Caco-2 (cell line): ENCODE data around the gene MYH7. TPM values are rescaled to one million over a fixed set of nuclear protein-coding genes. Genes with fewer than 3 reads are reported as not detected.
A peak's percentile ranks its signal among the peaks of the same experiment; 100 is the strongest.

Experiments used
- BruUV-seq: library from RNA; stranded (reverse); fragments of 400-500 nt; replicated peaks from 2 replicates; lab custom pipeline; 2021; lab: Mats Ljungman, UMichigan
- CTCF ChIA-PET: fragments of 300-600 bp; sonication (Branson Sonifier 250); formaldehyde crosslinking; loops from one replicate; lab custom pipeline; 2022; ENCODE audit warnings: antibody characterized with exemption; lab: Charles Lee
- POLR2A ChIA-PET: fragments of 300-600 bp; sonication (Branson Sonifier 250); formaldehyde crosslinking; loops from one replicate; lab custom pipeline; 2022; ENCODE audit warnings: antibody characterized with exemption; lab: Charles Lee
- DNase-seq, 2 experiments: peaks; one replicate each; pipeline versions ENCODE4 v3.0.0 to v3.0.0-alpha.2; 2020 to 2022
- H3K27me3 ChIP-seq: replicated peaks from 2 replicates; pipeline ENCODE4 v1.6.0; 2011; ENCODE audit warnings: low read length; ENCODE audit not compliant: control insufficient read depth, insufficient read depth
- H3K36me3 ChIP-seq: 2 replicates; pipeline ENCODE4 v1.5.1; 2011; ENCODE audit warnings: low read length; ENCODE audit not compliant: control insufficient read depth, insufficient read depth
- H3K4me1 ChIP-seq: fragments of 250-450 bp; sonication (Bioruptor Pico); 2 replicates; pipeline ENCODE4 v1.5.1; 2020; ENCODE audit warnings: mild to moderate bottlenecking
- H3K4me3 ChIP-seq: 2 replicates; pipeline ENCODE4 v1.5.1; 2011; ENCODE audit warnings: low read depth, mild to moderate bottlenecking, control low read depth, low read length
- H3K9me3 ChIP-seq: fragments of 250-450 bp; sonication (Bioruptor Pico); 2 replicates; pipeline ENCODE4 v1.5.1; 2020; ENCODE audit warnings: mild to moderate bottlenecking, moderate library complexity
- H3K27ac Mint-ChIP-seq: one replicate; pipeline ENCODE4 v1.8.0; 2022; ENCODE audit warnings: mixed read lengths; ENCODE audit not compliant: unreplicated experiment
- H3K27me3 Mint-ChIP-seq: one replicate; pipeline ENCODE4 v1.8.0; 2022; ENCODE audit warnings: mixed read lengths; ENCODE audit not compliant: insufficient read depth, unreplicated experiment
- H3K36me3 Mint-ChIP-seq: one replicate; pipeline ENCODE4 v1.8.0; 2022; ENCODE audit warnings: mild to moderate bottlenecking, mixed read lengths; ENCODE audit not compliant: insufficient read depth, unreplicated experiment
- H3K4me1 Mint-ChIP-seq: one replicate; pipeline ENCODE4 v1.8.0; 2022; ENCODE audit warnings: low read depth, mixed read lengths; ENCODE audit not compliant: unreplicated experiment
- H3K4me3 Mint-ChIP-seq: one replicate; pipeline ENCODE4 v1.8.0; 2022; ENCODE audit warnings: mild to moderate bottlenecking, moderate library complexity, mixed read lengths; ENCODE audit not compliant: unreplicated experiment
- H3K9me3 Mint-ChIP-seq: one replicate; pipeline ENCODE4 v1.8.0; 2022; ENCODE audit warnings: mixed read lengths; ENCODE audit not compliant: unreplicated experiment
- intact Hi-C: fragments of 100-400 bp; cut with micrococcal nuclease; formaldehyde crosslinking; loops from one replicate; pipeline ENCODE4 v1.10.0; 2022; ENCODE audit not compliant: unreplicated experiment
- total RNA-seq: library from RNA; stranded (reverse); gene quantifications from 2 replicates; pipeline ENCODE4 v1.2.3, GENCODE V29; 2022
- TF ChIP-seq, protein P1 (sequence below), 2 experiments: fragments of 200-600 bp in 1 of 2; IDR thresholded peaks; 1 replicate in 1 of 2; 2 replicates in 1 of 2; pipeline versions ENCODE4 v1.5.1 to v1.8.0; 2011 to 2022; ENCODE audit warnings: antibody characterized with exemption in 1 of 2, control low read depth in 1 of 2, inconsistent platforms in 1 of 2, low read depth in 1 of 2, low read length in 1 of 2, mild to moderate bottlenecking in 1 of 2, moderate library complexity in 1 of 2; ENCODE audit not compliant: insufficient read depth in 1 of 2, severe bottlenecking in 1 of 2, unreplicated experiment in 1 of 2

The MYH7 gene
- total RNA-seq, 1 experiment from 2014 or later, result not detected

DNA sequence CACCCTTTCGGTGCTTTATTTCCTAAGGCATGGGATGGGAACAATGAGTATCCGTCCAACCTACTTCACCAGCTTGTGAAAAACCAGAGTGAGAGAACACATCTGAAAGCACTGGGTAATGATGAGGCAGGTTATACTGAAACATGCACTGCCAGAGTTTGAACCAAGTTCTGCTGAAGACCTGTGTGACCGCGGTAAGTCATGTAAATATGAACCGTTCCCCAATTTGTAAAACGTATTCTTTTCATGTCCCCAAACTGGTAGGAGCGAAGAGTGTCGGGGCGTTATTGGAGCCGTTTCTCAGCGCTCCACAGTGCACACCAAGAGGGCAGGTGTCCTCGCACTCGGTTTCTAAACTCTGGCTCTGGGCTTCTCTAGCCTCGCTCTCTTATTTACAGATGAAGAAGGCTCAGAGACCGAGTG, 33.3 kb upstream of the MYH7 start:
- intact Hi-C loops, result loop anchor here (5.0 kb wide), 2 partner anchors 86 to 146 kb away; partner anchors contain the start of gene PABPN1
- no peaks in the 10 kb centered on the region for H3K9me3 ChIP-seq
- Mint-ChIP-seq H3K4me1 (peaks cover 12% of the 10 kb centered on the region), H3K36me3 (peaks cover 34% of the 10 kb centered on the region), H3K4me3 (no peak overlapping the region), H3K27me3 (no peaks in the 10 kb centered on the region), H3K27ac (no peak overlapping the region), H3K9me3 (no peaks in the 10 kb centered on the region)
- no TSS peak for BruUV-seq
- DNase-seq, result no peak
- ChIA-PET CTCF (no interaction called here), POLR2A (interaction anchor here (1.5 kb wide), 1 partner anchor 147 kb away, joined by 5 read pairs; the partner anchor contains the start of gene PABPN1)
- H3K4me1 ChIP-seq, result peaks cover 15% of the 10 kb centered on the region
- H3K27me3 ChIP-seq, result no peaks in the 10 kb centered on the region
- TF ChIP-seq, protein P1, sequence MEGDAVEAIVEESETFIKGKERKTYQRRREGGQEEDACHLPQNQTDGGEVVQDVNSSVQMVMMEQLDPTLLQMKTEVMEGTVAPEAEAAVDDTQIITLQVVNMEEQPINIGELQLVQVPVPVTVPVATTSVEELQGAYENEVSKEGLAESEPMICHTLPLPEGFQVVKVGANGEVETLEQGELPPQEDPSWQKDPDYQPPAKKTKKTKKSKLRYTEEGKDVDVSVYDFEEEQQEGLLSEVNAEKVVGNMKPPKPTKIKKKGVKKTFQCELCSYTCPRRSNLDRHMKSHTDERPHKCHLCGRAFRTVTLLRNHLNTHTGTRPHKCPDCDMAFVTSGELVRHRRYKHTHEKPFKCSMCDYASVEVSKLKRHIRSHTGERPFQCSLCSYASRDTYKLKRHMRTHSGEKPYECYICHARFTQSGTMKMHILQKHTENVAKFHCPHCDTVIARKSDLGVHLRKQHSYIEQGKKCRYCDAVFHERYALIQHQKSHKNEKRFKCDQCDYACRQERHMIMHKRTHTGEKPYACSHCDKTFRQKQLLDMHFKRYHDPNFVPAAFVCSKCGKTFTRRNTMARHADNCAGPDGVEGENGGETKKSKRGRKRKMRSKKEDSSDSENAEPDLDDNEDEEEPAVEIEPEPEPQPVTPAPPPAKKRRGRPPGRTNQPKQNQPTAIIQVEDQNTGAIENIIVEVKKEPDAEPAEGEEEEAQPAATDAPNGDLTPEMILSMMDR (IDR thresholded peaks at IDR 0.05; ENCODE audit: insufficient read depth in 1 of 2, low read depth in 1 of 2, low read length in 1 of 2, severe bottlenecking in 1 of 2, unreplicated experiment in 1 of 2), result no peak
- H3K4me3 ChIP-seq, result peak overlapping the region; percentile 31
- no peaks in the 10 kb centered on the region for H3K36me3 ChIP-seq

DNA sequence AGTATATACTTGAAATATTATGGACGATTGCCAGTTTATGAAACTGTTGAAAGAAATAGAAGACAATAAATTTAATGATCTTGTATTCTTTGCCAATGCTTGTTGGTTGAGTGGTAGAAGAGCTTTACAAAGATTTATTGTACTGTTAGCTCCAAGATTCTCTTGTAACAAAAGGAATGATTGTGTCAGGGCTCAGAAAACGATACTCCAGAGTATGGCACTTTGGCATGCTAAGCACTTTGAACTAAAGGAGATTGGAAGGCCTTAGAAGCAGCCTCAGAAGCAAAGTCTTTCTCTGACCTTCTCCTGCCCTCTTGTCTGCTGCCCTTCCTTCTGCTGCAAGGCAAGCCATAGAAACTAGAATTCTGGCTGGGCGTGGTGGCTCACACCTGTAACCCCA, 29.8 kb upstream of the MYH7 start:
- Histone ChIP-seq H3K4me1 (peaks cover 15% of the 10 kb centered on the region), H3K9me3 (no peaks in the 10 kb centered on the region), H3K27me3 (no peaks in the 10 kb centered on the region), H3K36me3 (no peaks in the 10 kb centered on the region), H3K4me3 (no peak overlapping the region)
- no peak overlapping the region for H3K4me3 Mint-ChIP-seq
- ChIA-PET CTCF (no interaction called here), POLR2A (interaction anchor here (0.6 kb wide), 1 partner anchor 113 kb away, joined by 8 read pairs; no protein-coding TSS in a partner anchor)
- H3K4me1 Mint-ChIP-seq, result peaks cover 12% of the 10 kb centered on the region
- intact Hi-C loops, result loop anchor here (5.0 kb wide), 2 partner anchors 83 to 143 kb away; partner anchors contain the start of gene PABPN1
- BruUV-seq, result no TSS peak
- no peak overlapping the region for H3K27ac Mint-ChIP-seq
- TF ChIP-seq, protein P1 (IDR thresholded peaks at IDR 0.05; ENCODE audit: insufficient read depth in 1 of 2, low read depth in 1 of 2, low read length in 1 of 2, severe bottlenecking in 1 of 2, unreplicated experiment in 1 of 2), result no peak
- no peak for DNase-seq
- no peaks in the 10 kb centered on the region for H3K9me3 Mint-ChIP-seq
- peaks cover 7% of the 10 kb centered on the region for H3K36me3 Mint-ChIP-seq
- no peaks in the 10 kb centered on the region for H3K27me3 Mint-ChIP-seq

DNA sequence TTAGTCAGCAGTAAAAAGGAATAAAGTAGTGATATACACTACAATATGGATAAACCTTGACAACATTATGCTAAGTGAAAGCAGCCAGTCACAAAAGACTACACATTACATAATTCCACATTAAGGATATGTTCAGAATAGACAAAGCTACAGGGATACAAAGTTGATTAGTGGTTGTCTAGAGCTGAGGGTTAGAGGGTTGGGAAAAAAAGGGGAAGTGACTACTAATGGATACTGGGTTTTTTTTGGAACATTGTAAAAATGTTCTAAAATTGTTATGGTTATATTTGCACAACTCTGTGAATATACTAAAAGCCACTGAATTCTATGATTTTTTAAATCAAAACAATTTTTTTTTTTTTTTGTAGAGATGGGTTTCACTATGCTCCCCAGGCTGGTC, 29.2 kb upstream of the MYH7 start:
- Histone ChIP-seq H3K4me3 (no peak overlapping the region), H3K27me3 (no peaks in the 10 kb centered on the region), H3K36me3 (no peaks in the 10 kb centered on the region), H3K9me3 (no peaks in the 10 kb centered on the region), H3K4me1 (peaks cover 15% of the 10 kb centered on the region)
- CTCF ChIA-PET, result no interaction called here
- Mint-ChIP-seq H3K36me3 (peaks cover 7% of the 10 kb centered on the region), H3K27me3 (no peaks in the 10 kb centered on the region), H3K9me3 (no peaks in the 10 kb centered on the region), H3K27ac (no peak overlapping the region), H3K4me3 (no peak overlapping the region), H3K4me1 (peaks cover 12% of the 10 kb centered on the region)
- intact Hi-C loops, result loop anchor here (5.0 kb wide), 2 partner anchors 82 to 142 kb away; partner anchors contain the start of gene PABPN1
- POLR2A ChIA-PET, result interaction anchor here (0.6 kb wide), 1 partner anchor 113 kb away, joined by 8 read pairs; no protein-coding TSS in a partner anchor
- DNase-seq, result no peak
- TF ChIP-seq, protein P1 (IDR thresholded peaks at IDR 0.05; ENCODE audit: insufficient read depth in 1 of 2, low read depth in 1 of 2, low read length in 1 of 2, severe bottlenecking in 1 of 2, unreplicated experiment in 1 of 2), result no peak
- BruUV-seq, result no TSS peak
